ENCODE measurements around the gene CCDC57.

DNA sequence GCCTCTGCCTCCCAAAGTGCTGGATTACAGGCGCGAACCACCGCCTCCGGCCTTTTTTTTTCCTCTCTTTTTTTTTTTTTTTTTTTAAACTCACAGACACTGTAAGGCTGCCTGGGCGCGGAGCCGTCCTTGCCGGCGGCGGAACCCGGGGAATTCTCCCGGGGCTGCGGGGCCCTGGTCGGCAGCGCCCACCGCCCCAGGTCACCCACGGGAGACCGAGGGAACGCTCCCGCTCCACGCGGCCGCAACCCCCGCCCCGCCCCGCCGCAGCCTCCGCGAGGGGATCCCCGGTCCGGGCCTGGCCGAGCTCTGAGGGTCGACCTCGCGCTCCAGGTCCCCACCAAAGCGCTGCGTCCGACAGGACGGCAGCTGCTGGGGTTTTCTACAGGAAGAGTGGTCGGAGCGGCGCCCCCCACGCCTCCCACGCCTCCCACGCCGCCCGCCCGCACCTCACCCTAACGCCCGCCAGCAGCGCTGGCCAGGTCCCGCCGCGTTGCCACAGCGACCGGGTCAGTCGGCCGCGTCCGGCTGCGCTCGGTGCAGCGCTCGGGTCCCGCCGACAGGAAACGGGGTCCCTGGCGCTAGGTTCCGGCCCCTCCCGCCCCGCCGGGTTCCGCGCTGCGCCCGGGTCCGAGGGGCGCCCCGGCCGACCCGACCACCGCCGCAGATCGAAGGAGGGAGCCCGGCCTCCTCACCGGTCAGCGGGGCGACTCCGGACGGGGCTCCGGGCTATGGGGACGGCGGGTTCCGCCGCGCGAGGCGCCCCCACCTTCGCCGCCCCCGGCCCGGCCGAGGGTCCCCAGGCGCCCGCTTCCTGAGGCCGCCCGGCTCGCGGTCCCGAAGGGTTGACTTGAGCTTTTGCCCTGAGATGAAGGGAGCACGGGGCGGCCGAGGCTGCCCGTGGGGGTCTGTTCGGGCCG is at the start of gene CCDC57:
- TF ChIP-seq EZH2 (IDR thresholded peaks at IDR 0.05; ENCODE audit: borderline replicate concordance, insufficient read depth, low read length, poor library complexity, severe bottlenecking) (no peak), MXI1 (conservative IDR thresholded peaks at IDR 0.05; ENCODE audit: poor library complexity, severe bottlenecking) (peak; percentile 84)
- TF ChIP-seq, protein P1, sequence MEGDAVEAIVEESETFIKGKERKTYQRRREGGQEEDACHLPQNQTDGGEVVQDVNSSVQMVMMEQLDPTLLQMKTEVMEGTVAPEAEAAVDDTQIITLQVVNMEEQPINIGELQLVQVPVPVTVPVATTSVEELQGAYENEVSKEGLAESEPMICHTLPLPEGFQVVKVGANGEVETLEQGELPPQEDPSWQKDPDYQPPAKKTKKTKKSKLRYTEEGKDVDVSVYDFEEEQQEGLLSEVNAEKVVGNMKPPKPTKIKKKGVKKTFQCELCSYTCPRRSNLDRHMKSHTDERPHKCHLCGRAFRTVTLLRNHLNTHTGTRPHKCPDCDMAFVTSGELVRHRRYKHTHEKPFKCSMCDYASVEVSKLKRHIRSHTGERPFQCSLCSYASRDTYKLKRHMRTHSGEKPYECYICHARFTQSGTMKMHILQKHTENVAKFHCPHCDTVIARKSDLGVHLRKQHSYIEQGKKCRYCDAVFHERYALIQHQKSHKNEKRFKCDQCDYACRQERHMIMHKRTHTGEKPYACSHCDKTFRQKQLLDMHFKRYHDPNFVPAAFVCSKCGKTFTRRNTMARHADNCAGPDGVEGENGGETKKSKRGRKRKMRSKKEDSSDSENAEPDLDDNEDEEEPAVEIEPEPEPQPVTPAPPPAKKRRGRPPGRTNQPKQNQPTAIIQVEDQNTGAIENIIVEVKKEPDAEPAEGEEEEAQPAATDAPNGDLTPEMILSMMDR (IDR thresholded peaks at IDR 0.05; ENCODE audit: poor library complexity, severe bottlenecking): no peak

All from neural cell (in vitro differentiated cells).